HepG2 (cell line): ENCODE data around the gene CCDC77. TPM values are rescaled to one million over a fixed set of nuclear protein-coding genes. Genes with fewer than 3 reads are reported as not detected.

Experiments used
- ATAC-seq: fragments of 200-7000 bp; cut with Tn5 transposase; 3 replicates; pipeline ENCODE4 v1.9.1; 2020; ENCODE audit warnings: mild to moderate bottlenecking, moderate library complexity
- BruUV-seq: library from RNA; stranded (reverse); fragments of 400-500 nt; replicated peaks from 2 replicates; lab custom pipeline; 2021; lab: Mats Ljungman, UMichigan
- CTCF ChIA-PET: fragments of 300-600 bp; formaldehyde crosslinking; extraction: SDS; loops from one replicate; lab custom pipeline; 2021; ENCODE audit warnings: low total read pairs, inconsistent platforms, low intra/inter-chr PET ratio; lab: Yijun Ruan, JAX
- POLR2A ChIA-PET: fragments of 350-600 bp; sonication (Branson Sonifier 250); formaldehyde crosslinking; loops from one replicate; lab custom pipeline; 2020; ENCODE audit warnings: antibody characterized with exemption, inconsistent platforms; lab: Yijun Ruan, JAX
- DNase-seq: peaks from one replicate; pipeline ENCODE4 v3.0.0-alpha.2; 2015; ENCODE audit warnings: low spot score
- FAIRE-seq: peaks from 3 replicates; lab custom pipeline; 2011; peaks lifted over from hg19 to GRCh38; lab: Jason Lieb, UNC
- H2AFZ ChIP-seq: one replicate; pipeline ENCODE4 v1.6.1; 2011; ENCODE audit warnings: low read length, inconsistent platforms
- H3K27ac ChIP-seq: fragments of 300-600 bp; 3 replicates; pipeline ENCODE4 v1.8.0; 2011; ENCODE audit warnings: mixed run types, mild to moderate bottlenecking, mixed read lengths, low read length, inconsistent platforms; ENCODE audit not compliant: insufficient read depth; ENCODE audit errors: extremely low read length
- H3K27me3 ChIP-seq, 2 experiments: fragments of 200-600 bp in 1 of 2; 2 replicates in 1 of 2; 3 replicates in 1 of 2; pipeline versions ENCODE4 v1.6.0 to v1.8.0; 2011; ENCODE audit warnings: low read length in 2 of 2, mild to moderate bottlenecking in 2 of 2, moderate library complexity in 2 of 2, inconsistent platforms in 1 of 2; ENCODE audit not compliant: insufficient read depth in 2 of 2, control insufficient read depth in 1 of 2
- H3K36me3 ChIP-seq, 2 experiments: fragments of 200-600 bp in 1 of 2; replicated peaks in 1 of 2; 2 replicates in 1 of 2; 3 replicates in 1 of 2; pipeline versions ENCODE4 v1.5.1 to v1.8.0; 2011; ENCODE audit warnings: low read length in 2 of 2, inconsistent platforms in 1 of 2; ENCODE audit not compliant: insufficient read depth in 2 of 2, control insufficient read depth in 1 of 2
- H3K4me1 ChIP-seq: 2 replicates; pipeline ENCODE4 v1.5.1; 2012; ENCODE audit warnings: low read length, inconsistent platforms; ENCODE audit not compliant: insufficient read depth
- H3K4me2 ChIP-seq: 2 replicates; pipeline ENCODE4 v1.6.0; 2011; ENCODE audit warnings: low read depth, low read length, inconsistent platforms
- H3K4me3 ChIP-seq, 3 experiments: fragments of 200-600 bp in 1 of 3; sonication (generic), shearing (Covaris generic) in 1 of 3; replicated peaks in 1 of 3; 2 replicates each; pipeline ENCODE4 v1.5.1; 2011 to 2016; ENCODE audit warnings: low read length in 3 of 3, inconsistent platforms in 2 of 3, low read depth in 2 of 3, mild to moderate bottlenecking in 2 of 3, control low read depth in 1 of 3, mixed read lengths in 1 of 3; ENCODE audit not compliant: insufficient read depth in 1 of 3
- H3K79me2 ChIP-seq: one replicate; pipeline ENCODE4 v1.6.1; 2011; ENCODE audit warnings: low read length, inconsistent platforms; ENCODE audit not compliant: insufficient read depth
- H3K9ac ChIP-seq: 2 replicates; pipeline ENCODE4 v1.6.0; 2011; ENCODE audit warnings: mild to moderate bottlenecking, low read depth, low read length, inconsistent platforms; ENCODE audit not compliant: insufficient read depth
- H3K9me3 ChIP-seq: 2 replicates; pipeline ENCODE4 v1.5.1; 2012; ENCODE audit warnings: mild to moderate bottlenecking, low read length
- H4K20me1 ChIP-seq: 2 replicates; pipeline ENCODE4 v1.6.0; 2011; ENCODE audit warnings: inconsistent platforms, mild to moderate bottlenecking, low read length, moderate library complexity; ENCODE audit not compliant: insufficient read depth
- ETV5 ChIP-seq: IDR thresholded peaks from 2 replicates; pipeline ENCODE4 v1.6.1; 2018; ENCODE audit warnings: missing biosample characterization, missing genetic modification reagents, inconsistent platforms, borderline replicate concordance
- HHEX ChIP-seq: IDR thresholded peaks from 2 replicates; pipeline ENCODE4 v1.6.1; 2016; ENCODE audit warnings: control low read depth
- KLF6 ChIP-seq: IDR thresholded peaks from 2 replicates; pipeline ENCODE4 v1.8.0; 2016; ENCODE audit warnings: missing biosample characterization, missing genetic modification reagents
- PHB2 ChIP-seq: fragments of 450-650 bp; IDR thresholded peaks from 2 replicates; pipeline ENCODE4 v1.6.1; 2018; ENCODE audit not compliant: partially characterized antibody
- SP1 ChIP-seq, 2 experiments: fragments of 450-650 bp in 1 of 2; sonication (generic) in 1 of 2; formaldehyde crosslinking in 1 of 2; IDR thresholded peaks; 2 replicates each; pipeline versions ENCODE4 v1.4.0 to v1.6.1; 2016 to 2020; ENCODE audit warnings: missing genetic modification reagents in 1 of 2
- THYN1 ChIP-seq: sonication (generic); formaldehyde crosslinking; IDR thresholded peaks from 2 replicates; pipeline ENCODE4 v1.8.1; 2023; ENCODE audit warnings: low read depth, mild to moderate bottlenecking, moderate library complexity, missing genetic modification reagents, borderline replicate concordance
- ZKSCAN5 ChIP-seq: sonication (generic); formaldehyde crosslinking; IDR thresholded peaks from 2 replicates; pipeline ENCODE4 v1.5.1; 2020; ENCODE audit warnings: mild to moderate bottlenecking, missing genetic modification reagents
- ZNF17 ChIP-seq: sonication (generic); formaldehyde crosslinking; IDR thresholded peaks from 2 replicates; pipeline ENCODE4 v1.5.0; 2020; ENCODE audit warnings: mild to moderate bottlenecking, missing genetic modification reagents
- ZNF605 ChIP-seq: sonication (generic); formaldehyde crosslinking; IDR thresholded peaks from 2 replicates; pipeline ENCODE4 v1.8.0; 2022; ENCODE audit warnings: mild to moderate bottlenecking, missing genetic modification reagents
- ZNF720 ChIP-seq: sonication (generic); formaldehyde crosslinking; IDR thresholded peaks from 2 replicates; pipeline ENCODE4 v1.4.0; 2020; ENCODE audit warnings: missing genetic modification reagents
- ZNF761 ChIP-seq: sonication (generic); formaldehyde crosslinking; conservative IDR thresholded peaks from 2 replicates; pipeline ENCODE4 v1.4.0; 2020; ENCODE audit warnings: mild to moderate bottlenecking, missing genetic modification reagents
- WGBS: methylation state at CpG from one replicate; pipeline ENCODE4 v1.1.6; 2017; ENCODE audit warnings: low lambda C conversion rate; 5-methylcytosine and 5-hydroxymethylcytosine counted together
- in situ Hi-C: cut with HindIII; loops from 2 replicates; pipeline ENCODE4 v1.10.0; 2017; ENCODE audit warnings: low pct_unique_long_range_greater_than_20kb; ENCODE audit not compliant: extremely low pct_ligation_motif_present
- intact Hi-C: fragments of 100-400 bp; cut with micrococcal nuclease; formaldehyde crosslinking; loops from one replicate; pipeline ENCODE4 v1.10.0; 2022; ENCODE audit not compliant: unreplicated experiment
- polyA plus RNA-seq, 8 experiments: library from polyadenylated mRNA; depleted of rRNA in 3 of 8; stranded (reverse) in 7 of 8; unstranded in 1 of 8; fragments of >200 nt; fragmentation: Illumina TruSeq in 4 of 8; extraction: Trizol in 4 of 8; gene quantifications; 2 replicates each; pipeline versions ENCODE4 v1.2.1 to v1.2.3, GENCODE V29; 2011 to 2016; ENCODE audit warnings: low read depth in 4 of 8, missing spikeins in 1 of 8, mixed read lengths in 1 of 8; ENCODE audit not compliant: insufficient read depth in 1 of 8
- total RNA-seq, 5 experiments: library from RNA; depleted of rRNA; stranded (reverse); fragments of >200 nt; fragmentation: Illumina TruSeq; extraction: Trizol; gene quantifications; 2 replicates each; pipeline ENCODE4 v1.2.3, GENCODE V29; 2016; ENCODE audit warnings: low read depth in 1 of 5
- TF ChIP-seq, protein P1 (sequence below): sonication (generic); formaldehyde crosslinking; IDR thresholded peaks from 2 replicates; pipeline ENCODE4 v1.4.0; 2020; ENCODE audit warnings: low read depth, mild to moderate bottlenecking, missing genetic modification reagents
- TF ChIP-seq, protein P2 (sequence below): sonication (generic); formaldehyde crosslinking; IDR thresholded peaks from 2 replicates; pipeline ENCODE4 v1.4.0; 2020; ENCODE audit warnings: missing genetic modification reagents, low read depth, mild to moderate bottlenecking, borderline replicate concordance

CCDC77 gene
- total and polyA plus RNA-seq, 2 of the 13 experiments (the other 11 are each of a cell fraction or from before 2014, with no cell fraction given) = 6.4 to 16.4 TPM

DNA sequence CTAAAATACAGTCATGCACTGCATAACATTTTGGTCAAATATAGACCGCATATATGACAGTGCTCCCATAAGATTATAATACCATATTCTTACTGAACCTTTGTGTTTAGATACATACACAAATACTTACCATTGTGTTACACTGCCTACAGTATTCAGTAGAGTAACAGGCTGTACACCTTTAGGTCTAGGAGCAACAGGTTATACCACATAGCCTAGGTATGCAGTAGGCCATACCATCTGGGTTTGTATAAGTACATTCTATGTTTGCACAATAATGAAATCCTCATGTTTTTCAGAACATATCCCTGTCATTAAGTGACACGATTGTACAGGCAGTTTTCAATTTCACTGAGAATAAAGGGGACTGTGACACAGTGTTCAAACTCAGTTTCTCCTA, 34.6 kb upstream of the CCDC77 start:
- 98% methylated on average over 2 of the region's 2 CpGs for WGBS
- Histone ChIP-seq H3K4me3 (no peak overlapping the region), H3K4me1 (no peaks in the 10 kb centered on the region), H4K20me1 (no peaks in the 10 kb centered on the region), H3K27ac (no peak overlapping the region)
- DNase-seq = no peak
- TF ChIP-seq ZKSCAN5 (CRISPR knock-in tag) (no peak), ZNF761 (CRISPR knock-in tag) (no peak), ETV5 (CRISPR knock-in tag) (no peak), HHEX (CRISPR knock-in tag) (no peak), PHB2 (no peak), ZNF720 (CRISPR knock-in tag) (no peak), SP1 (IDR thresholded peaks at IDR 0.05) (no peak), SP1 (CRISPR knock-in tag; IDR thresholded peaks at IDR 0.05) (no peak), ZNF17 (CRISPR knock-in tag) (no peak), ZNF605 (CRISPR knock-in tag) (no peak), KLF6 (CRISPR knock-in tag) (no peak), THYN1 (no peak)
- TF ChIP-seq, protein P1, sequence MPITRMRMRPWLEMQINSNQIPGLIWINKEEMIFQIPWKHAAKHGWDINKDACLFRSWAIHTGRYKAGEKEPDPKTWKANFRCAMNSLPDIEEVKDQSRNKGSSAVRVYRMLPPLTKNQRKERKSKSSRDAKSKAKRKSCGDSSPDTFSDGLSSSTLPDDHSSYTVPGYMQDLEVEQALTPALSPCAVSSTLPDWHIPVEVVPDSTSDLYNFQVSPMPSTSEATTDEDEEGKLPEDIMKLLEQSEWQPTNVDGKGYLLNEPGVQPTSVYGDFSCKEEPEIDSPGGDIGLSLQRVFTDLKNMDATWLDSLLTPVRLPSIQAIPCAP = no peak
- TF ChIP-seq, protein P2, sequence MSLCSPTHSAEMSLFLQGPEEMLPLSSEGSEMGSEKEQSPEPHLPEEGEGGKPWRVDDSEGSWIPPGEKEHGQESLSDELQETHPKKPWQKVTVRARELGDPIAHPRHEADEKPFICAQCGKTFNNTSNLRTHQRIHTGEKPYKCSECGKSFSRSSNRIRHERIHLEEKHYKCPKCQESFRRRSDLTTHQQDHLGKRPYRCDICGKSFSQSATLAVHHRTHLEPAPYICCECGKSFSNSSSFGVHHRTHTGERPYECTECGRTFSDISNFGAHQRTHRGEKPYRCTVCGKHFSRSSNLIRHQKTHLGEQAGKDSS (CRISPR knock-in tag) = no peak
- TF ChIP-seq, all 625 proteins: peak for 0
- in situ Hi-C loops (no loop called here), intact Hi-C loops (no loop called here)
- Histone ChIP-seq H3K79me2 (no peaks in the 10 kb centered on the region), H3K9ac (no peak overlapping the region), H3K36me3 (peaks cover 17 to 68% of the 10 kb centered on the region in 2 experiments), H3K4me2 (no peak overlapping the region), H3K27me3 (no peaks in the 10 kb centered on the region), H2AFZ (no peak overlapping the region), H3K9me3 (peaks cover 5% of the 10 kb centered on the region; the same call in 1 of the 2 replicates)
- BruUV-seq = no TSS peak
- CTCF ChIA-PET = no interaction called here
- no peak for FAIRE-seq
- ATAC-seq = no peak
- POLR2A ChIA-PET = no interaction called here
